ENCODE data around the gene FCGBP.
"Not testable (repeated sequence)": the region's sequence is repeated elsewhere in the genome, so short reads cannot be mapped to it uniquely, and the experiment has no call there.

FCGBP gene

DNA sequence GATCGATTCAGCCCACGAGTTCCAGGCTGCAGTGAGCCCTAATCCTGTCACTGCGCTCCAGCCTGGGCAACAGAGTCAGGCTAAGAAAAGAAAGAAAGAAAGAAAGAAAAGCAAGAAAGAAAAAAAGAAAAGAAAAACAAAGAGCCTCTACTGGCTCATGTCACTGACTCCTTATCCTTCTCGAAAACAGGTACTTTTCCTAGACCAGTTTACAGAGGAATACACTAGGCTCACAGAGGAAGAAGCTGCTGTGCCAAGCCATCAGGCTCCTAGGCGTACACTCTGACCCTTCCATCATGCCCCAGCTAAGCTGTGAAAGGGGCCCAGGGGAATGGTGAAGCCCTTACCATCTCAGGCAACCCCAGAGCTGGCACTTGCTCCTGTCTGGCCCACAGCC lies 41.9 kb downstream of the FCGBP start:
- DNase-seq (ENCODE audit: low read depth in 2 of 2, low spot score in 1 of 2) = not testable (repeated sequence)

DNA sequence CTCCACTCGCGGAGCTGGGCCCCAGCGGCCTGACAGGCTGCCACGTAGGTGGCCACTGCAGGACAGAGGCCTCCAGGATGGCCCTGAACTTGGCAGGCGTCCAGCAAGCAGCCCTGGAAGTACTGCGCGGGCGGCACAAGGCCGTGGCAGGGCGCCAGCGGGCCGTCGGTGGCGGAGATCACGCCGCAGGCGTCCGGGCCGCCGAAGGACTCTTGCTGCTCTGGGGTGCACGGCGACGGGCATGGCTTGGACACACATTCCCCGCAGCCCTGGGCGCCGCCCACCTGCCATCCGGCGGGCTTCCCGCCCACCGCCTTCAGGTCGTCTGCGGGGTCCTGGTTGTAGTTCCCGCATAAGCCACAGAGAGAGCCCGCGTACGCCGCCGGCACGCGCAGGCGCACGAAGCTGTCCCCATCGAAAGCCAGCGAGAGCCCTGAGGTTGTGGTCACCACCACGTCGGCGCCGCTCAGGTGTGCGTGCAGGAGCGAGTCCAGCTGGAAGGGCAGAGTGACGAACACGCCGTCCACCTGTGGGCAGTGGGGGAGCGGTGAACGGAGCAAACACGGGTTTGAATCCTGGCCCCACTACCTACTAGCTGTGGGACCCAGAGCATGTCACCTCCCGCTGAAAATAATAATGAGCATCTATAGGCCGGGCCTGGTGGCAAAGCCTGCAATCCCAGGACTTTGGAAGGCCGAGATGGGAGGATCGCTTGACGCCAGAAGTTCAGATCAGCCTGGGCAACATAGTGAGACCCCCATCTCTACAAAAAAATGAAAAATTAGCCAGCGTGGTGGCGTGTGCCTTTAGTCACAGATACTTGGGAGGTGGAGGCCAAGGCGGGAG lies 42.6 kb downstream of the FCGBP start:
- DNase-seq (ENCODE audit: low read depth in 2 of 2, low spot score in 1 of 2) = not testable (repeated sequence)

DNA sequence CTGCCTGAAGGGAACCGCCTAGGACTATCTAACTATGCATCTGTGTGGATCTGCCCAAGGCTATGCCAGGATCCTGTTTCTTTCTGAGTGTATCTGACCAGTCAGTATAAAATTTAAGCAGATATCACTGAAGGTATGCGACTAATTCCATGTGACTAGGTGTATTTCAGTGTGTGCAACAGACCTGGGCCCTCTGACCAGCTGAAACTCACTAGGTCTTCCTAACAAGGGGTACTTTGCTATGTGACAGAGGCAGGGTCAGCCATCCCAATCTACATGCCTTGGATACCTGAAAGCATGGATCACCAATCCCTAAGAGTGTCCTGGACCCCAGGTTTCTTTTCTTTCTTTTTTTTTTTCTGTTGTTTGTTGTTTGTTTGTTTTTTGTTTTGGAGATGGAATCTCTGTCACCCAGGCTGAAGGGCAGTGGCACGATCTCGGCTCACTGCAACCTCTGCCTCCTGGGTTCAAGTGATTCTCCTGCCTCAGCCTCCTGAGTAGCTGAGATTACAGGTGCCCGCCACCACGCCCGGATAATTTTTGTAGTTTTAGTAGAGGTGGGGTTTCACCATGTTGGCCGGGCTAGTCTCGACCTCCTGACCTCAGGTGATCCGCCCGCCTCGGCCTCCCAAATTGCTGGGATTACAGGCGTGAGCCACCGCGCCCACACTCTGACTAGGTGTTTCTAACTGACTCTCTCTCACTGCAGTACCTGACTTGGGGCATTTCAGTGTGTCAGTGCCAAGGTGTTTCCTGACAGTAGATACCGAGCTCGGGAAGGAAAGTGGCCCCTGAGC lies 43.5 kb downstream of the FCGBP start:
- DNase-seq (ENCODE audit: low read depth in 2 of 2, low spot score in 1 of 2) = no peak

DNA sequence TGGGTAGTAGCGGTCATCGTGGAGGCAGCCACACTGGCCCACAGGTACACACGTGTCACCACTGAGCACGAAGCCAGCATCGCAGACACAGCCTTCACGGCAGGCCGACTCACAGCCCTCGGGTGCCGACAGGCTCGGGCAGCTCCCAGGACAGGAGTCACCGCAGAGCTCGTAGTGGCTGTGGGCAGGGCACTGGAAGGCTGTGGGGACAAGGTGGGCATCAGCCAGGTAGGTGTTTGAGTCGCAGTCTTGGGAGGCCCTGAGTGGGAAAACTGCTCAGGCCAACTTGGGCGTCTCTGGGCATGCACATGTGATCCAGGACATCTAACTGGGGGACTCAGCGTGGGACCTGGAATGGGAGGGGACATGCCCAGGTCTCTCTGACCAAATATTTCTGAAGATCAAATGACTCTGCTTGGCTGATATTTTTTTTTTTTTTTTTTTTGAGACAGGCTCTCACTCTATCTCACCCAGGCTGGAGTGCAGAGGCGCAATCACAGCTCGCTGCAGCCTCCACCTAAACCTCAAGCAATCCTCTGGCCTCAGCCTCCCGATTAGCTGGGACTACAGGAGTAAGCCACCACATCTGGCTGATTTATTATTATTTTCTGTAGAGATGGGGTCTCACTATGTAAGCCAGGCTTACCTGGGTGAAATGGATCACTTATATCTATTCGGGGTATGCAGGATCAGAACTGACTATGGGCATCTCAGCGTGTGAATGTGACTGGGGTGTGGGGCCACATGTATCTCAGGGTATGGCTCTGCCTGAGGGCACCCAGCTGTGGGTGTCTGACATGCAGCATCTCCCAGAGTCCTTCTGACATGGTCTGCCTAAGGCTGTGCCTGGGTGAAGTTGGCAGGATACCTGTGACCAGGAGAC lies 44.3 kb downstream of the FCGBP start:
- DNase-seq (ENCODE audit: low read depth in 2 of 2, low spot score in 1 of 2) = not testable (repeated sequence)

DNA sequence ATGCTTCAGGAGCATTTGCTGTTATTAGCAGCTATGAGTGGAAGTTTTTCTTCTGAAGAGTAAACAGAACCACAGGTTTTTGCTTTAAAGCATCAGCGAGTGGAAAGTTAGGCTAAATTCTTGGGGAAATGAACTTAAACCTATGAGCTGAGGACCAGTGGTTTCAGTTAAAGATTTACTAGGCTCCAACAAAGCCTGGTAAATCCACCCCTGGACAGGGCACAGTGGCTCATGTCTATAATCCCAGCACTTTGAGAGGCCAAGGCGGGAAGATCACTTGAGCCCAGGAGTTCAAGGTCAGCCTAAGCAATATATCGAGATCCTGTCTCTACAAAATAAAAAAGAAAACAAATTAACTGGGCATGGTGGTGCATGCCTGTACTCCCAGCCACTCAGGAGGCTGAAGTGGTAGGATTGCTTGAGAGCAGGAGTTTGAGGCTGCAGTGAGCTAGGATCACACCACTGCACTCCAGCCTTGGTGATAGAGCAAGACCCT lies 46.9 kb downstream of the FCGBP start:
- DNase-seq (ENCODE audit: low read depth in 2 of 2, low spot score in 1 of 2) = not testable (repeated sequence)

DNA sequence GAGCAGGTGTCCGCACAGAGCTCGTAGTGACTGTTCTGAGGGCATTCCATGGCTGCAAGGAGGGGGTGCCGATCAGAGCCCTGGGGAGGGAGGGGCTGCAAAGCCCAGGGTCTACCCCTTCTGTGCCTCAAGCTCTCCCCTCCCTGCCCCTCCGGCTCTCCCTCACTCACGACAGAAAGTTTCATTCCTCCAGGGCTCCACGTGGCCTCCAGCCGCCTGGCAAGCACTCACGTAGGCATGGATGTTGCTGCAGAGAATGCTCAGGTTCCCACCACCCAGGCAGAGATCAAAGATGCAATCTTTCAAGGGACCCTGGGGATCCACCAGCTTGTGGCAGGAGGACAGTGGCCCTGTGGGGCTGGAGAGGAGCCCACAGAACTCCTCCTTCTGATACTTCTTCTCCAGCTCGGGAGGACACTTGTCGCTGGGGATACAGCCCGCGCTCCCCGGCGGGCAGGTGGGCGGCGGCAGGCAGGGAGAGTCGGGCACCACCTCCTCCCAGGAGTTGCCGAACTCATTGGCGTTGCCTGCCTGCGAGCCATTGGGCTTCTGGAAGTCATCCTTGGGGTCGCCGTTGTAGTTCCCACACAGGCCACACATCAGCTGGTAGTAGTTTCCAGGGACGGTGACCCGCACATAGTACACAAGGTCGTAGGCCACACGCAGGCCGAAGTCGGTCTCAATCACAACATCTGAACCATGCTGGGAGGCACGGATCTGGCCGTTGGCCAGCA lies 48.4 kb downstream of the FCGBP start:
- not testable (repeated sequence) for DNase-seq (ENCODE audit: low read depth in 2 of 2, low spot score in 1 of 2)

DNA sequence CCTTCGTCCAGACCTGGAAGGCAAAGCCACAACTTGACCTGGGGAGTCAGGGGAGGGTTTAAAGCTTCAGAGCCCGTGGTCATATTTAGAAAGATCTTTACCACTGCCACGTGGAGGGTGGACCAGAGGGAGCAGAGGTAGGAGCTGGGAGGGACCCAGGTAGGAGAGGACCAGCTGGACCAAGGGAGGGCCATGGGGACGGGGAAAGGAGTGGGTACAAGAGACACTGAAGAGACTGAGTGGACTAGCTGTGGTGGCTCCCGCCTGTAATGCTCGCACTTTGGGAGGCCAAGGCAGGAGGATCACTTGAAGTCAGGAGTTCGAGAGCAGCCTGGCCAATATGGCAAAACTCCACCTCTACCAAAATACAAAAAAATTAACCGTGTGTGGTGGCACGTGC lies 49.7 kb downstream of the FCGBP start:
- DNase-seq (ENCODE audit: low read depth in 2 of 2, low spot score in 1 of 2) = not testable (repeated sequence)

All from stimulated activated CD8-positive, alpha-beta memory T cell treated with anti-CD3 and anti-CD28 coated beads, Interleukin-4, amount 100 ng/mL, for 4 hours (primary cell).